H1 (cell line): ENCODE measurements around the gene C12orf42. TPM values are rescaled to one million over a fixed set of nuclear protein-coding genes. Genes with fewer than 3 reads are reported as not detected.
"Not testable (repeated sequence)": the region's sequence is repeated elsewhere in the genome, so short reads cannot be mapped to it uniquely, and the experiment has no call there.

Experiments
- CTCF ChIA-PET: fragments of 300-600 bp; sonication (Branson Sonifier 250); formaldehyde crosslinking; loops from one replicate; lab custom pipeline; 2021; ENCODE audit not compliant: partially characterized antibody; lab: Charles Lee
- POLR2A ChIA-PET: fragments of 300-600 bp; sonication (Branson Sonifier 250); formaldehyde crosslinking; loops from one replicate; lab custom pipeline; 2021; ENCODE audit warnings: inconsistent platforms; ENCODE audit not compliant: partially characterized antibody; lab: Charles Lee
- DNase-seq, 2 experiments: peaks; one replicate each; pipeline versions ENCODE4 v3.0.0 to v3.0.0-alpha.2; 2010 to 2022; ENCODE audit warnings: low spot score in 2 of 2, low read depth in 1 of 2, mixed read lengths in 1 of 2
- FAIRE-seq: peaks from 2 replicates; lab custom pipeline; 2011; peaks lifted over from hg19 to GRCh38; lab: Jason Lieb, UNC
- H2AFZ ChIP-seq: 2 replicates; pipeline ENCODE4 v1.8.1; 2012; ENCODE audit warnings: low read length, inconsistent platforms
- H2AK5ac ChIP-seq: 2 replicates; pipeline ENCODE4 v1.6.1; 2013; ENCODE audit warnings: low read depth, low read length
- H2BK120ac ChIP-seq: replicated peaks from 2 replicates; pipeline ENCODE3; 2013; ENCODE audit warnings: low read depth, low read length, inconsistent platforms
- H2BK12ac ChIP-seq: 2 replicates; pipeline ENCODE4 v1.6.1; 2013; ENCODE audit warnings: low read depth, low read length
- H2BK15ac ChIP-seq: 2 replicates; pipeline ENCODE4 v1.6.1; 2013; ENCODE audit warnings: low read length
- H2BK20ac ChIP-seq: 2 replicates; pipeline ENCODE4 v1.6.1; 2013; ENCODE audit warnings: low read length
- H2BK5ac ChIP-seq: 2 replicates; pipeline ENCODE4 v1.6.1; 2013; ENCODE audit warnings: low read depth, low read length
- H3K14ac ChIP-seq: 2 replicates; pipeline ENCODE4 v1.6.1; 2013; ENCODE audit warnings: inconsistent platforms; ENCODE audit not compliant: insufficient read length
- H3K18ac ChIP-seq: 2 replicates; pipeline ENCODE4 v1.6.1; 2013; ENCODE audit warnings: low read length; ENCODE audit errors: extremely low read depth
- H3K23ac ChIP-seq: 2 replicates; pipeline ENCODE4 v1.6.1; 2013; ENCODE audit warnings: inconsistent platforms; ENCODE audit not compliant: insufficient read length
- H3K23me2 ChIP-seq: 2 replicates; pipeline ENCODE4 v1.6.1; 2013; ENCODE audit warnings: low read depth, low read length
- H3K27ac ChIP-seq: 2 replicates; pipeline ENCODE4 v1.6.1; 2011; ENCODE audit warnings: low read depth, low read length, inconsistent platforms
- H3K27me3 ChIP-seq, 4 experiments: replicated peaks in 1 of 4; 1 replicate in 1 of 4; 2 replicates in 3 of 4; pipeline versions ENCODE4 v1.6.1 to v1.8.1; 2011 to 2013; ENCODE audit warnings: low read length in 3 of 4, mild to moderate bottlenecking in 3 of 4, inconsistent platforms in 2 of 4, mixed read lengths in 2 of 4, moderate library complexity in 1 of 4; ENCODE audit not compliant: control insufficient read depth in 3 of 4, insufficient read depth in 3 of 4; ENCODE audit errors: extremely low read depth in 1 of 4
- H3K36me3 ChIP-seq, 4 experiments: 2 replicates each; pipeline versions ENCODE4 v1.6.1 to v1.8.1; 2011 to 2013; ENCODE audit warnings: mild to moderate bottlenecking in 4 of 4, low read length in 3 of 4, moderate library complexity in 2 of 4, control low read depth in 1 of 4, inconsistent platforms in 1 of 4; ENCODE audit not compliant: insufficient read depth in 4 of 4, control insufficient read depth in 2 of 4
- H3K4ac ChIP-seq: replicated peaks from 2 replicates; pipeline ENCODE3; 2013; ENCODE audit warnings: low read length, low read depth, mixed read lengths, inconsistent platforms; ENCODE audit not compliant: insufficient read length
- H3K4me1 ChIP-seq, 4 experiments: replicated peaks in 1 of 4; 1 replicate in 1 of 4; 2 replicates in 3 of 4; pipeline versions ENCODE4 v1.6.1 to v1.8.1; 2011 to 2013; ENCODE audit warnings: low read length in 3 of 4, inconsistent platforms in 2 of 4, mixed read lengths in 1 of 4; ENCODE audit not compliant: insufficient read depth in 4 of 4, control insufficient read depth in 3 of 4
- H3K4me2 ChIP-seq, 2 experiments: 2 replicates each; pipeline versions ENCODE4 v1.6.1 to v1.8.1; 2011 to 2013; ENCODE audit warnings: low read depth in 2 of 2, low read length in 2 of 2, control low read depth in 1 of 2, inconsistent platforms in 1 of 2, mild to moderate bottlenecking in 1 of 2; ENCODE audit not compliant: insufficient read depth in 1 of 2
- H3K4me3 ChIP-seq, 4 experiments: fragments of 200-600, 300-600 bp in 1 of 4; sonication (generic), shearing (Covaris generic), sonication (Bioruptor Twin) in 1 of 4; 2 replicates each; pipeline versions ENCODE4 v1.5.1 to v1.8.1; 2011 to 2016; ENCODE audit warnings: low read length in 4 of 4, low read depth in 3 of 4, control low read depth in 2 of 4, inconsistent platforms in 2 of 4, mild to moderate bottlenecking in 2 of 4, mixed read lengths in 1 of 4, moderate library complexity in 1 of 4; ENCODE audit not compliant: insufficient read depth in 2 of 4; ENCODE audit errors: extremely low read depth in 1 of 4
- H3K56ac ChIP-seq: replicated peaks from 2 replicates; pipeline ENCODE3; 2013; ENCODE audit warnings: low read depth, mild to moderate bottlenecking, mixed read lengths, low read length, inconsistent platforms; ENCODE audit not compliant: insufficient read length
- H3K79me1 ChIP-seq: 2 replicates; pipeline ENCODE4 v1.6.1; 2013; ENCODE audit warnings: low read depth, low read length, control low read depth
- H3K79me2 ChIP-seq, 2 experiments: 2 replicates each; pipeline versions ENCODE4 v1.6.1 to v1.8.1; 2012 to 2013; ENCODE audit warnings: low read length in 2 of 2, mild to moderate bottlenecking in 2 of 2, inconsistent platforms in 1 of 2; ENCODE audit not compliant: insufficient read depth in 2 of 2, control insufficient read depth in 1 of 2
- H3K9ac ChIP-seq, 4 experiments: replicated peaks in 1 of 4; 1 replicate in 1 of 4; 2 replicates in 3 of 4; pipeline versions ENCODE4 v1.6.1 to v1.8.1; 2011 to 2013; ENCODE audit warnings: low read depth in 3 of 4, low read length in 3 of 4, control low read depth in 2 of 4, mild to moderate bottlenecking in 2 of 4, moderate library complexity in 2 of 4, inconsistent platforms in 1 of 4; ENCODE audit errors: extremely low read depth in 1 of 4
- H3K9me3 ChIP-seq, 2 experiments: 2 replicates each; pipeline versions ENCODE4 v1.6.1 to v1.8.1; 2012 to 2013; ENCODE audit warnings: mild to moderate bottlenecking in 2 of 2, moderate library complexity in 2 of 2, control low read depth in 1 of 2, inconsistent platforms in 1 of 2, low read depth in 1 of 2, low read length in 1 of 2, mixed read lengths in 1 of 2; ENCODE audit not compliant: insufficient read depth in 2 of 2
- H4K20me1 ChIP-seq, 2 experiments: replicated peaks in 1 of 2; 2 replicates each; pipeline versions ENCODE3 to v1.8.1; 2011 to 2013; ENCODE audit warnings: inconsistent platforms in 2 of 2, low read length in 2 of 2, mild to moderate bottlenecking in 1 of 2; ENCODE audit not compliant: insufficient read depth in 2 of 2, control insufficient read depth in 1 of 2
- H4K5ac ChIP-seq: 2 replicates; pipeline ENCODE4 v1.6.1; 2013; ENCODE audit warnings: low read length, low read depth, mixed read lengths, inconsistent platforms; ENCODE audit not compliant: insufficient read length
- H4K8ac ChIP-seq: 2 replicates; pipeline ENCODE4 v1.8.0; 2013; ENCODE audit warnings: mild to moderate bottlenecking, moderate library complexity, low read length, inconsistent platforms; ENCODE audit not compliant: insufficient read depth; ENCODE audit errors: extremely low read depth
- H4K91ac ChIP-seq: replicated peaks from 2 replicates; pipeline ENCODE3; 2013; ENCODE audit warnings: low read length, mixed read lengths, inconsistent platforms; ENCODE audit not compliant: insufficient read length
- WGBS, 2 experiments: shearing (Covaris generic) in 1 of 2; methylation state at CpG; one replicate each; pipeline versions ENCODE4 v1.1.6 to v1.1.7; 2013 to 2015; ENCODE audit warnings: low lambda C conversion rate in 2 of 2, mixed read lengths in 2 of 2, inconsistent platforms in 1 of 2, low coverage in 1 of 2, missing lambda C conversion rate in 1 of 2; ENCODE audit not compliant: insufficient replicate concordance in 2 of 2, insufficient coverage in 1 of 2, insufficient read length in 1 of 2; ENCODE audit errors: extremely low coverage in 1 of 2, missing lambda C conversion rate in 1 of 2; 5-methylcytosine and 5-hydroxymethylcytosine counted together
- polyA plus RNA-seq, 7 experiments: library from polyadenylated mRNA; depleted of rRNA in 3 of 7; stranded (reverse) in 5 of 7; unstranded in 2 of 7; fragments of >200 nt in 5 of 7; fragments of 200-250 nt in 2 of 7; gene quantifications; 1 replicate in 5 of 7; 2 replicates in 1 of 7; 4 replicates in 1 of 7; pipeline versions ENCODE4 v1.2.1 to v1.2.3, GENCODE V29; 2011 to 2013; ENCODE audit warnings: missing spikeins in 2 of 7, mixed read lengths in 2 of 7
- total RNA-seq: library from RNA; stranded (reverse); fragmentation: NEBNext Ultra II Directional; extraction: Animal tissue kit (Norgen Biotek cat#: 25700); gene quantifications from 2 replicates; pipeline ENCODE4 v1.2.1, GENCODE V29; 2021

Gene C12orf42
- total and polyA plus RNA-seq, 2 of the 8 experiments (the other 6 are each of a cell fraction or from before 2014, with no cell fraction given), result 0.05 TPM; not detected in 1

DNA sequence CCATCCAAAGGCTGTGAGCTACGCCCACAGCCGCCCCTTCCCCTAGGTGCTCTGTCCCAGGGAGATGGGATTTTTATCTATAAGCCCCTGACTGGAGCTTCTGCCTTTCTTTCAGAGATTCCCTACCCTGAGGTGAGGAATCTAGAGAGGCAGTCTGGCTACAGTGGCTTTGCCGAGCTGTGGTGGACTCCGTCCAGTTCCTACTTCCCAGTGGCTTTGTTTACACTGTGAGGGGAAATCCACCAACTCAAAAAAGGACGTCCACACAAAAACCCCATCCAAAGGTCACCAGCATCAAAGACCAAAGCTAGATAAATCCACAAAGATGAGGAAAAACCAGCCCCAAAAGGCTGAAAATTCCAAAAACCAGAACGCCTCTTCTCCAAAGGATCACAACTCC lies 70.1 kb downstream of the C12orf42 start:
- H3K4me3 ChIP-seq, H3K27ac ChIP-seq, H3K9me3 ChIP-seq, H4K20me1 ChIP-seq, POLR2A ChIA-PET, H3K18ac ChIP-seq, H2AFZ ChIP-seq, DNase-seq, H3K27me3 ChIP-seq, H3K4me2 ChIP-seq, H4K5ac ChIP-seq, H3K23me2 ChIP-seq, H4K91ac ChIP-seq, H2BK12ac ChIP-seq, H2BK15ac ChIP-seq, H2BK20ac ChIP-seq, H3K56ac ChIP-seq, H3K36me3 ChIP-seq, H2BK120ac ChIP-seq, H3K23ac ChIP-seq, H2BK5ac ChIP-seq, H3K4me1 ChIP-seq, H3K9ac ChIP-seq, H3K14ac ChIP-seq, FAIRE-seq, H2AK5ac ChIP-seq, H3K4ac ChIP-seq, H4K8ac ChIP-seq, H3K79me1 ChIP-seq, H3K79me2 ChIP-seq: not testable (repeated sequence)
- 86% methylated on average over 6 of the region's 6 CpGs; no CpG with 5 or more reads in 1 of the 2 experiments for WGBS, 2 experiments
- CTCF ChIA-PET, result interaction anchor here (0.6 to 2.0 kb wide), 3 partner anchors 9 to 123 kb away, joined by 3 to 5 read pairs (median 3); no protein-coding TSS in a partner anchor
